GM18498 (cell line): ENCODE measurements around the gene CRISPLD2.

Experiments
- ATAC-seq: cut with Tn5 transposase; IDR thresholded peaks from one replicate; pipeline ENCODE4 v1.9.1; 2021; ENCODE audit warnings: mild to moderate bottlenecking, moderate library complexity; ENCODE audit not compliant: unreplicated experiment

CRISPLD2 gene

GRCh38 chr16:84881702-84882521 lies 62.1 kb downstream of the CRISPLD2 start:
- ATAC-seq = no peak

- no peak for ATAC-seq
Observed at GRCh38 chr16:84883301-84883700, 63.5 kb downstream of the CRISPLD2 start.

GRCh38 chr16:84884246-84884595 lies 64.4 kb downstream of the CRISPLD2 start:
- no peak for ATAC-seq

- ATAC-seq = no peak
Observed at GRCh38 chr16:84884596-84885341, 65.0 kb downstream of the CRISPLD2 start.

- no peak for ATAC-seq
Observed at GRCh38 chr16:84885342-84885910, 65.6 kb downstream of the CRISPLD2 start.

DNA sequence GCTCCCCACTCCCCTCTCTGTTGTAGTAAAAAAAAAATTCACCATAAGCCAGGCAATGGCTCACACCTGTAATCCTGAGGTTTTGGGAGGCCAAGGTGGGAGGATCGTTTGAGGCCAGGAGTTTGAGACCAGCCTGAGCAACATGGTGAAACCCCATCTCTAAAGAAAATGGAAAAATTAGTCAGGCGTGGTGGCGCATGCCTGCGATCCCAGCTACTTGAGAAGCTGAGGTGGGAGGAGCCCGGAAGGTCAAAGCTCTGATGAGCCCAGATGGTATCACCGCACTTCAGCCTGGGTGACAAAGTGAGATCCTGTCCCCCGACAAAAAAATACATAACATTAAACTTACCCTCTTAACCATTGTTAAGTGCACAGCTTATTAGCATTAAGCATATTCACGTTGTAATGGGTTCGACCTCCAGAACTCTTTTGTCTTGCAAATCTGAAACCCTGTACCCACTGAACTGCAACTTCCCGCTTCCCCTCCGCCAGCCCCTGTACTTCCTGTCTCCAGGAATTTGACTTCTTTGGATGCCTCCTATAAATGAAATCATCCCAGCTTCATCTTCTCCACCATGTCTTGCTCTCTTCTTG lies 66.8 kb downstream of the CRISPLD2 start:
- no peak for ATAC-seq

DNA sequence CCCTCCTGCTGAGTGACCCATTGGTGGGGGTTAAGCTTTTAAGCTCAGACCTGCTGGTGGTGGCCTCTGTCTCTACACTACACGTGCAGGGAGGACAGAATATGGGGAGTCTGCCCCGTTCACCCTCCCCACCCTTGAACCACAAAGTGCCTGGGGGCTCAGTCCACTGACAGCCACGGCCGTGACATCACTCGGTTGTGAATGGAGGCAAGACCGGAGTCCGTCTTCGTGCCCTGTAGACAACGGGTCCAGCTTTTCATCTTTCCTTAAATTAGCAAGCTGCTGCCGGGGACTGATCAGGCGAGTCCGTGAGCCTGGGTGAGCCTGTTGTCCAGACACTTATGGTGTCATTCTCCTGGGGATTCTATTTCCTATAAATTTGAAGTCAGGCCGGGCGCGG lies 67.4 kb downstream of the CRISPLD2 start:
- no peak for ATAC-seq

GRCh38 chr16:84888450-84888849 lies 68.7 kb downstream of the CRISPLD2 start:
- no peak for ATAC-seq

- no peak for ATAC-seq
Observed at GRCh38 chr16:84889066-84889465, 69.3 kb downstream of the CRISPLD2 start.

- ATAC-seq = no peak
Observed at GRCh38 chr16:84890427-84890826, 70.6 kb downstream of the CRISPLD2 start.

DNA sequence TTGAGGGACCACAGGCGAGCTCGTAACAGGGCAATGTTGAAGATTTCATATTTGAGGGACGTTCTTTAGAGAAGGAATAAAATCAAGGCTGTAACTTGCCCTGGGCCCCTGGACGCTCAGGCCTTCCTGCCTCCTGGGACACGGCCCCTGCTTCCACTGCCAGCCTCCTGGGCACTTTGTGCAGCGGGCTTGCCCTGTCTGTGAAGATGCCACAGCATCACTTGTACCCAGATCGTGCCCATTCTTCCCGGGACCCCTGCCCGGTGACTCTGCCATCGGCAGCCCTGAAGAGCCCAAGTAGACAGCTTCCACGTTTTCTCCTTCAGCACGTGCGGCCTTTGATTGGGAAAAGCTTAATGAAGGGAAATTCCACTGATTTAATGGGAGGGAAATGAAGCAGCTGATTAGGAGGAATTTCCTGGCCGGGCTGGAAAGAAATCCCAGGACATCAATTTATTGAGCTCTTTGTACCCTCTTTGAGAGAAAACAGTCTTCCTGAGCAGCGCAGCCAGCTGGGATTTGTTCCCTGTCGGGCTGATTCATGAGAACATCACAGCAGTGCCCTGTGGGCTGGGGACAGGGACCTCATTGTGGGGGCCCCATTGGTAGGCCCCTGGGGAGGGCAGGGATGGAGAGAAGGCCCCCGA lies 71.5 kb downstream of the CRISPLD2 start:
- ATAC-seq = no peak

- no peak for ATAC-seq
Observed at GRCh38 chr16:84892097-84892496, 72.3 kb downstream of the CRISPLD2 start.

DNA sequence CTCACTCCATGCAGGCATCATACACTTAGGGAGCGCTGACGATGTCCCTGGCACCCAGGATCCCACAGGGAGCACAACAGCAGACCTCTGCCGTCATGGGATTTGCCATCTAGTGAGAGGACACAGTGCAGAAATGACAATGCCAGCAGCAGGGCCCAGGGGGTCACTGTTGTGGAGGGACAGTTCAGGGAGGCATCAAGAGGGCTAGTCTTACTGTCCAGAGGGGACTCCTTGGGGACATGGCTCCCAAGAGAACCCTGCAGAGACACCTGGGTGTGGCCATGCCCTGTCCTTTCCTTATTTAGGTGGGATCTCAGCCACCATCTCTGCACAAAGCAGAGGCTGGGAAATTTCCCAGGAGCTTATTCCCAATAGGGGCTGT lies 73.7 kb downstream of the CRISPLD2 start:
- no peak for ATAC-seq

DNA sequence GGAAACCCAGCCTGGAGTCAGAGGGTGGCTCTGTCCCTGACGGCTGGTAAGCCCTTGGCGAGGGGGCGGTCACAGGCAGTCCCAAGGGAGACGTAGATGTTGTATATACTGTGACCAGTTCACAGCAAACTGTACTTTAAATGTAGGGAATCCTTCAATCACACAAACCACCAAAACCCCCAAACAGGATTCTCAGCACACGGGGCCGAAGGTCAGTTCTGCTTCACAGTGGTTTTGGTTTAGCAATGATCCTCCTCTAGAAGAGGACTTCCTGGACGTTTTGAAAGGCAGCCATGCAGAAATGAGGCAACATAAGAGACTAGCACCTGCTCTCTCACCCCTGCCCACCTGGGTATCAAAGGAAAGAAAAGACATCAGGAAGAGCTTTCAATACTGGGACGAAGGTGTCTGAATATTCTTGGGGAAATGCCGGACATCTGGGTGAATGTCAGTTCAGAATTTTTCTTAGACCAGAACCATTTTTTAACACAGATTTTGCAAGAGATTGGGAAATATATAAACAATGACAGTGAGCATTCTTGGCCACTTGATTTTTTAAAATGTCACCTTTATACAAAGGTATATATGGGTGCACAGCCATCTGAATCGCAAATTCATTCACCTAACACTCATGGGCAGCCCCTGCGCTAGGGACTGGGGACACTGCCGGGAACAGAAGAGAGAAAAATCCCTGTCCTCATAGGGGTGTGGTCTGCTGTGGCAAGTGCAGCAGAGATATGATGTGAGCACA lies 74.2 kb downstream of the CRISPLD2 start:
- ATAC-seq = no peak

DNA sequence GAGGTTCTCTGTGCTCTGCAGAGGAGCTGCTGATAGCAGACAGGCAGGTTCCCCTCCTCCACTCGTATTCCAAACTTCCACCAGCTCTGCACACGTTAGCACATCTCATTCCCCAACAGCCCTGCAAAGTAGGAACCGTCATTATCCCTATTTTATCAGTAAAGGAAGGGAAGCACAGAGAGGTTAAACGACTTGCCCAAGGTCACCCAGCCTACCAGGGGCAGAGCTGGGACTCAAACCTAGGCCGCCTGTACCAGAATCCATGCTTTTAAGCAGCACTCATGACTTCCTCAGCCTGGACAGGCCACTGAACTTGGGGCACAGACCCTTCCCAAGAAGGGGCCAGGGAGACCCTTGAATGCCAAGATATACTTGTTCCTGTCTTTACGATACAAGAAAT lies 75.2 kb downstream of the CRISPLD2 start:
- no peak for ATAC-seq

DNA sequence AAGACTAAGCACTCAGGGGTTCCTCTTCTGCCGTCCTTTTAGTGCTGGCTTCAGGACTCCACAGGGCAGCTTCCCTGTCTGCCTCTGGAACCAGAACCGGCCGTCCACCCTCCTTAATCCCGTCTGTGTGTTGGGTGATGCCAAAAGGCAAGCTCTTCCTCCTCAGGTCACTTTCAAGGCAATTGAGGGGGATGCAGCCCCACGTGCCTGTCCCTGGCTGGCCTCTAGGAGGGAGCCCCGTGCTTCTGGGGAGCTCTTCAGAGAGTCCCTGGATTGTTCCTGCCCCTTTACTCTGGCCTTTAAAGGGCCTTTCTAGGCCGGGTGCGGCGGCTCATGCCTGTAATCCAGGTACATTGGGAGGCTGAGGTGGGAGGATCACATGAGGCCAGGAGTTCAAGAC lies 77.1 kb downstream of the CRISPLD2 start:
- ATAC-seq = no peak

- no peak for ATAC-seq
Observed at GRCh38 chr16:84897911-84898377, 78.2 kb downstream of the CRISPLD2 start.

DNA sequence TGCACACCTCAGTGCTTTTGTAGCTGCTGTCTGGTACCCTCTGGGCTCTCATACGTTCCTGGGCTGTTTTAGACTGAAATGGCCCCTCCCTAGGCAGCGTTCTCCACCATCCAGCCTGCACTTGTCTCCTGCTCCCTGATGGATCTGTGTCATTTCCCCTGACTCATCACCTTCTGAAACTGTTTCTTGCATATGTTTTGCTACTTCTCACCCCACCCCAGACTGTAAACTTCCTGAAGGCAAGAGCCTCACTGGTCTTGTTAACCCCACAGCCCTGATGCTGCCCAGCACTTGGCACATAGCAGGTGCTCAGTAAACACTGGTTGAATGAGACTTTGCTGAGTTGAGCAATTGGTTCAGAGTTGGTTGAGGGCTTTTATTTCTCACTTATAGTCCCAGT lies 78.7 kb downstream of the CRISPLD2 start:
- ATAC-seq = no peak

DNA sequence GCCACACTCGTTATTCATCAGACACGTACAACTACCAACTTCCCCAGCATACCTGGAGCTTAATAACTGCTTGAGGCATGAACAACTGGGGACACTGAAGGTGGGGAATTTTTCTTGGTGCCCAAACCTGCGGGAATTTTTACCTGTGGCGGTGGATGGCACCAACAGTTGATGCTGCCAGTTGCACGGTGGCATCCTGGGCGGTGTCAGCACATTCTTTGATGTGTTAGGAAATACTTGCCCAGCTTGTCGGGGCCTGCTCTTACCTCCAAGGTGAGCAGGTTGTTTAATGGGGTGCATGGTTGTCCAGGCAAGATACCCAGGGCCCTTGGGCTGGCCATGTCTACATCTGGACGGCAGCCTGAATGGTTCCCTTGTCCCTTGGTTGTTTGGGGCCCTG lies 79.6 kb downstream of the CRISPLD2 start:
- ATAC-seq = no peak

GRCh38 chr16:84905965-84906460 lies 86.2 kb downstream of the CRISPLD2 start:
- no peak for ATAC-seq
